GM04504 (cell line): ENCODE data around the gene RNF32.
"Not testable (repeated sequence)": the region's sequence is repeated elsewhere in the genome, so short reads cannot be mapped to it uniquely, and the experiment has no call there.

Source experiments
- DNase-seq: peaks from one replicate; pipeline ENCODE4 v3.0.0-alpha.2; 2012; ENCODE audit warnings: low read depth

Gene RNF32

GRCh38 chr7:156614434-156615264 is 25.9 kb upstream of the RNF32 start:
- DNase-seq: no peak

GRCh38 chr7:156616269-156617202 is 24.0 kb upstream of the RNF32 start:
- DNase-seq: no peak

- no peak for DNase-seq
These were observed 23.4 kb upstream of the RNF32 start for GRCh38 chr7:156617215-156617614.

GRCh38 chr7:156618078-156618779 is 22.3 kb upstream of the RNF32 start:
- no peak for DNase-seq

GRCh38 chr7:156618780-156619367 is 21.7 kb upstream of the RNF32 start:
- DNase-seq: no peak

GRCh38 chr7:156619488-156620290 is 20.9 kb upstream of the RNF32 start:
- not testable (repeated sequence) for DNase-seq

GRCh38 chr7:156620291-156620675 is 20.3 kb upstream of the RNF32 start:
- no peak for DNase-seq

- DNase-seq: no peak
These were observed 18.9 kb upstream of the RNF32 start for GRCh38 chr7:156621652-156622051.

GRCh38 chr7:156625580-156625979 is 15.0 kb upstream of the RNF32 start:
- no peak for DNase-seq

GRCh38 chr7:156626220-156626895 is 14.2 kb upstream of the RNF32 start:
- no peak for DNase-seq

GRCh38 chr7:156628562-156628961 is 12.0 kb upstream of the RNF32 start:
- DNase-seq: no peak

- no peak for DNase-seq
These were observed 10.7 kb upstream of the RNF32 start for GRCh38 chr7:156629873-156630272.

GRCh38 chr7:156634117-156634516 is 6.5 kb upstream of the RNF32 start:
- no peak for DNase-seq

- no peak for DNase-seq
These were observed 4.8 kb upstream of the RNF32 start for GRCh38 chr7:156635529-156636385.

GRCh38 chr7:156637093-156637492 is 3.5 kb upstream of the RNF32 start:
- not testable (repeated sequence) for DNase-seq

GRCh38 chr7:156638443-156639077 is 2.0 kb upstream of the RNF32 start:
- DNase-seq: no peak

GRCh38 chr7:156639426-156640256 is 933 bp upstream of the RNF32 start:
- no peak for DNase-seq

GRCh38 chr7:156640949-156641485 is 443 bp downstream of the RNF32 start:
- DNase-seq: peak; percentile 8
